Thoracic aorta (tissue), 2 donors: ENCODE measurements around the gene BRSK2. TPM values are rescaled to one million over a fixed set of nuclear protein-coding genes. Genes with fewer than 3 reads are reported as not detected.
"Not testable (repeated sequence)": the region's sequence is repeated elsewhere in the genome, so short reads cannot be mapped to it uniquely, and the experiment has no call there.

ENCODE experiments used
- ATAC-seq: fragments of 150-250 bp; one replicate; pipeline ENCODE4 v1.8.0; 2017; ENCODE audit warnings: low read depth; ENCODE audit not compliant: insufficient number of reproducible peaks, low FRiP score
- DNase-seq: peaks from one replicate; pipeline ENCODE4 v3.0.0-alpha.2; 2020; ENCODE audit warnings: low spot score
- H3K27ac ChIP-seq, 2 donors: fragments of 200-600 bp; sonication (generic); 1 replicate in 1 of 2; 2 replicates in 1 of 2; pipeline ENCODE4 v1.5.1; 2016; ENCODE audit warnings: mild to moderate bottlenecking in 2 of 2, moderate library complexity in 2 of 2
- H3K27me3 ChIP-seq: fragments of 200-600 bp; sonication (generic); replicated peaks from 2 replicates; pipeline ENCODE4 v1.6.0; 2016; ENCODE audit warnings: mild to moderate bottlenecking; ENCODE audit not compliant: insufficient read depth
- H3K36me3 ChIP-seq: fragments of 200-600 bp; sonication (generic); one replicate; pipeline ENCODE4 v1.5.1; 2016
- H3K4me1 ChIP-seq, 2 donors: fragments of 200-600 bp; sonication (generic); 1 replicate in 1 of 2; 2 replicates in 1 of 2; pipeline versions ENCODE4 v1.5.1 to v1.6.0; 2016; ENCODE audit warnings: low read depth in 2 of 2, mild to moderate bottlenecking in 1 of 2; ENCODE audit not compliant: control insufficient read depth in 1 of 2
- H3K4me3 ChIP-seq: fragments of 200-600 bp; sonication (generic); 2 replicates; pipeline ENCODE4 v1.5.1; 2016; ENCODE audit warnings: mild to moderate bottlenecking
- H3K9me3 ChIP-seq: fragments of 200-600 bp; sonication (generic); 2 replicates; pipeline ENCODE4 v1.5.1; 2016
- CTCF ChIP-seq: fragments of 200-600 bp; sonication (generic); IDR thresholded peaks from one replicate; pipeline ENCODE4 v1.5.1; 2019; ENCODE audit warnings: antibody characterized with exemption
- total RNA-seq, 2 donors: library from RNA; depleted of rRNA; stranded (reverse); fragments of >200 nt; gene quantifications; one replicate each; pipeline versions ENCODE4 v1.1.0 to v1.2.3, GENCODE V29; 2016

Gene BRSK2
- total RNA-seq, 2 donors from 2014 or later: 1.2 TPM; not detected in 1

- ATAC-seq: no peak
- DNase-seq: no peak
- TF ChIP-seq CTCF: no peak
- H3K4me1 ChIP-seq: peaks cover 38 to 67% of the 10 kb centered on the region in 2 donors
- H3K9me3 ChIP-seq: no peaks in the 10 kb centered on the region
- H3K27me3 ChIP-seq: no peaks in the 10 kb centered on the region
- H3K4me3 ChIP-seq: no peak overlapping the region
- peak overlapping the region in 1 of 2 donors; percentile 59 for H3K27ac ChIP-seq
- H3K36me3 ChIP-seq: no peaks in the 10 kb centered on the region
Measured at GRCh38 chr11:1509626-1510255, 120.0 kb downstream of the BRSK2 start.

DNA sequence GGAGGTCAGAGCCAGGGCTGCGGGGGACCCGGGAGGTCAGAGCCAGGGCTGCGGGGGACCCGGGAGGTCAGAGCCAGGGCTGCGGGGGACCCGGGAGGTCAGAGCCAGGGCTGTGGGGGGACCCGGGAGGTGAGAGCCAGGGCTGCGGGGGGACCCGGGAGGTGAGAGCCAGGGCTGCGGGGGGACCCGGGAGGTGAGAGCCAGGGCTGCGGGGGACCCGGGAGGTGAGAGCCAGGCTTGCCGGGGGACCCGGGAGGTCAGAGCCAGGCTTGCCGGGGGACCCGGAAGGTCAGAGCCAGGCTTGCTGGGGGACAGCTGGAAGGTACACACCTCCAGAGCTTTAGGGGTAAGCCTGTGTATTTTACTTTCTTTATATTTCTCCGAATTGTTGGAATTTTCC lies 120.6 kb downstream of the BRSK2 start:
- H3K9me3 ChIP-seq, H3K27me3 ChIP-seq, ATAC-seq, H3K4me3 ChIP-seq, H3K36me3 ChIP-seq, DNase-seq, H3K27ac ChIP-seq: not testable (repeated sequence)
- H3K4me1 ChIP-seq: peaks cover 44 to 67% of the 10 kb centered on the region in 2 donors

GRCh38 chr11:1510928-1511327 lies 121.2 kb downstream of the BRSK2 start:
- Histone ChIP-seq H3K4me1 (peaks cover 48 to 67% of the 10 kb centered on the region in 2 donors), H3K27ac (no peak overlapping the region), H3K4me3 (no peak overlapping the region), H3K27me3 (no peaks in the 10 kb centered on the region), H3K9me3 (no peaks in the 10 kb centered on the region), H3K36me3 (no peaks in the 10 kb centered on the region)
- ATAC-seq: no peak
- no peak for TF ChIP-seq CTCF
- DNase-seq: no peak

- DNase-seq (no peak), ATAC-seq (no peak)
- Histone ChIP-seq H3K4me3 (no peak overlapping the region), H3K9me3 (no peaks in the 10 kb centered on the region), H3K27ac (no peak overlapping the region), H3K27me3 (no peaks in the 10 kb centered on the region), H3K4me1 (peaks cover 45 to 57% of the 10 kb centered on the region in 2 donors), H3K36me3 (no peaks in the 10 kb centered on the region)
- TF ChIP-seq CTCF: no peak
Measured at GRCh38 chr11:1511937-1512496, 122.3 kb downstream of the BRSK2 start.

Other genes starting within 250 kb of the BRSK2 start
- gene MUC5AC, start 232.0 kb upstream of the BRSK2 start, total RNA-seq: 10 to 100 TPM in 1 of 2 donors, not detected in 1; 45.9 TPM
- gene MUC5B, start 166.9 kb upstream of the BRSK2 start, total RNA-seq: not detected
- 10 to 100 TPM; 46.0 to 46.3 TPM for gene TOLLIP, start 80.3 kb upstream of the BRSK2 start, total RNA-seq
- 10 to 100 TPM; 31.4 to 87.7 TPM for gene MOB2, start 96.8 kb downstream of the BRSK2 start, total RNA-seq
- 1 to 10 TPM; 3.7 to 7.6 TPM for gene DUSP8, start 182.3 kb downstream of the BRSK2 start, total RNA-seq
- gene KRTAP5-1, start 195.3 kb downstream of the BRSK2 start, total RNA-seq: not detected
- gene KRTAP5-2, start 208.4 kb downstream of the BRSK2 start, total RNA-seq: not detected
- gene KRTAP5-3, start 218.5 kb downstream of the BRSK2 start, total RNA-seq: not detected
- gene KRTAP5-4, start 232.2 kb downstream of the BRSK2 start, total RNA-seq: not detected
- gene KRTAP5-5, start 239.8 kb downstream of the BRSK2 start, total RNA-seq: not detected